HG03565 (cell line): Measurements from ENCODE around the gene GAL3ST2.
"Not testable (repeated sequence)": the region's sequence is repeated elsewhere in the genome, so short reads cannot be mapped to it uniquely, and the experiment has no call there.

Experiments used
- ATAC-seq: cut with Tn5 transposase; IDR thresholded peaks from one replicate; pipeline ENCODE4 v1.9.1; 2021; ENCODE audit warnings: mild to moderate bottlenecking, moderate library complexity; ENCODE audit not compliant: unreplicated experiment

Gene GAL3ST2

GRCh38 chr2:241817821-241818215 is 41.2 kb downstream of the GAL3ST2 start:
- ATAC-seq, result not testable (repeated sequence)

- ATAC-seq, result no peak
Observed at GRCh38 chr2:241818229-241818942, 41.8 kb downstream of the GAL3ST2 start.

DNA sequence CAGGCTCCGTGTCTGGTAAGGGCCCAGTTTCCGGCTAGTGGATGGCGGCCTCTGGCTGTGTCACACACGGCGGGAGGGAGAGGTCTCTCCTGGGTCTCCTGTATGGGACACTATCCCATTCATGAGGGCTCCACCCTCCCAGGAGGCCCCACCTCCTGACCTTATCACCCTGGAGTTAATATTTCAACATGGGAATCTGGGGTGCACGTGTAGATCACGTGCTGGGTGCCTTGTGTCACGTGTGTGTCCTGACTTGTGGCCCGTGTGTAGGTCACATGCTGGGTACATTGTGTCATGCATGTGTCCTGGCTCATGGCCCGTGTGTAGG is 42.3 kb downstream of the GAL3ST2 start:
- ATAC-seq, result no peak

GRCh38 chr2:241819947-241820624 is 43.5 kb downstream of the GAL3ST2 start:
- ATAC-seq, result not testable (repeated sequence)

DNA sequence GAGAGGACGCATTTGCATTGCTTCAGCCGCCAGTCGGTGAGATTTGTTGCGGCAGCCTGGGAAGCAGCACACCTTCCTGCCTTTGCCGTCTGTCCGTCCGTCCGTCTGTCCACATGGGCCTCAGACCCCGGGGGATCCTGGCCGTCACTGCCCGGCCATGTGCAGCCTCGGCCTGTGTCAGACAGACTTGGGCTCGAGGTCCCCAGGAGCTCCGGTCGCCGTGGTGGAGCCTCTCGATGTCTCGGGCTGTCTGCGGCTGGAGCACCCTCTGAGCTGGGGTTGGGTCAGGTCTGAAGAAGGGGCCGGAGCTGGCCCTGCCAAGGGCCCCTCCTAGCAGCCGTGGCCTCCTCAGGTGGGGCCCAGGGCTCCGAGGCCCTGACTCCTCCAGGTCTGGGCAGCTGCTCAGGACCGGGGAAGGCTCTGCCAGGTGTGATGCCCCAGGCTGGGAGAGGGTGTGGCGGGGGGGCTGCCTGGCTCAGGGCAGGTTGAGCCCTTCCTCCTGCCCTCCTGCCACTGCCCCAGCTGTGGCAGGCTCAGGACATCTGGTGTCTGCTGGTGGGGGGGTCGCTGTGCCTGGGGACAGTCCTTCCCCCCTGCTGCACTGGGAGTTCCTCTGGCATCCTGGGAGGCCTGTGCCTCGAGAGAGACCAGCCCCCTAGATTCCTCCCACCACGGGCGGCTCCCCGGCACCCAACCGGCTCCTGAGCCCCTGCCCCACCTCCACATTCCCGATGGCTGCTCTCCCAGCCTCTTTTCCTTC is 44.2 kb downstream of the GAL3ST2 start:
- no peak for ATAC-seq

DNA sequence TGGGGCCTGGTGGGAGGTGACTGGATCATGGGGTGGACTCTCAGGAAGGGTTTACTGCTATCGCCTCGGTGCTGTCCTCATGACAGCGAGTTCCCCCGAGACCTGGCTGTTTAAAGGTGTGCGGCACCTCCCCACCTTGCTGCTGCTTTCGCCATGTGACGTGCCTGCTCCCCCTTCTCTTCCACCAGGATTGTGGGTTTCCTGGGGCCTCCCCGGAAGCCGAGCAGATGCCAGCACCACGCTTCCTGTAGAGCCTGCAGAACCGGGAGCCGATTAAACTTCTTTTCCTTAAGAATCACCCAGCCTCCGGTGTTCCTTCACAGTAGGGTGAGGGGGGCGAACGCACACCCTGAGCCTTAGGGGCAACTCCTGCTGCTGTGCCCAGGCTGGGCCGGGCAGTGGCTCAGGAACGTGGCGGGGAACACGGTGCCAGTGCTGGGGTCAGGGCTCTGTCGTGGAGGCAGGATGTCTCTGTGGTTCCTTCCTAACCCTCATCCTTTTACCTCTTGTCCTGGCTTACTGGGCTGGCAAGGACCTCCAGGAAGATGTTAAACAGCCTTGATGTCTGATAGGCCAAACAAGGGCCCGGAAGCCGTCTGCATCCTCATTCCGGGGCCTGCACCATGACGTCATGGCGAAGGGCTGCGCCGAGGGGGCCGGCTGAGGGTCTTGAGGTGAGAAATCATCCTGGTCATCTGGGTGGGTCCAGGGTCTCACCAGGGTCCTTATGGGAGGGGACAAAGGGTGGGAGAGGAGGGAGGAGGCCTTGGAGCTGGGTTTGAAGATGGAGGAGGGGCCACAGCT is 45.0 kb downstream of the GAL3ST2 start:
- ATAC-seq, result no peak

DNA sequence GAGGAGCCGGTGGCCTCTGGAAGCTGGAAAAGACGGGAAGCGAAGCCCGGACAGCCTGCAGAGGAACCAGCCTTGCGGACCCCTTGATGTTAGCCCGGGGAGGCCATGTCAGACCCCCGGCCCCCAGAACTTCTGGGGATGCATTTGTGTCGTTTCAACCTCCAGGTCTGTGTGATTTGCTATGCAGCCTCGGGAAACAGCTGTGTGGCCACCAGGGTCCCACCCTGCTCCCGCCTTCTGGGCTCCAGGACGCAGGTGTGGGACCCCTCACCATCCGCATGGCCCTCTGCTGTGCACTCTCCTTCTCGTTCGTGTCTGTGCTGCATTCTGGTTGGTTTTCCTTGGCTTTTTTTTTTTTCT is 45.6 kb downstream of the GAL3ST2 start:
- no peak for ATAC-seq

GRCh38 chr2:241823531-241824437 is 47.2 kb downstream of the GAL3ST2 start:
- not testable (repeated sequence) for ATAC-seq

GRCh38 chr2:241827394-241827793 is 50.8 kb downstream of the GAL3ST2 start:
- ATAC-seq, result no peak

GRCh38 chr2:241833101-241833663 is 56.6 kb downstream of the GAL3ST2 start:
- no peak for ATAC-seq

GRCh38 chr2:241833756-241834526 is 57.3 kb downstream of the GAL3ST2 start:
- not testable (repeated sequence) for ATAC-seq

- ATAC-seq, result no peak
Observed at GRCh38 chr2:241834527-241835210, 58.0 kb downstream of the GAL3ST2 start.

GRCh38 chr2:241835611-241836010 is 59.0 kb downstream of the GAL3ST2 start:
- ATAC-seq, result no peak

DNA sequence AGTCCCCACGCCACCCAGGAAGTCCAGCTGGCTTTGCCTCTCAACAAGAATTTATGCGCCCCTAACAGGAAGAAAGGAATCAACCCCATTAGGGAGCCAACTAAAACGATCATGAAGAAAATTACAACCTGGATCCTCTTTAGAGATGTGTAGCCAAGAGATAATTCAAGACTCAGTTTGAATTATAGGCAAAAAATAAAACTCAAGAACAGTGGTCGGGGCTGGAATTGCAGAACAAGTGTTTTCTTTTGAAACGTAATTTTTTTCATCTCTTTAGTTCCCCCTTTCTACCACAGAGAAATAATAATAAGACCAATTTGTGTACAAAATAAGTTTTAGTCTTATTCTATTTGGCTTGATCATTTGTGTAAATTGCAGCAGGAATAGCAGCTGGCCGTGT is 59.7 kb downstream of the GAL3ST2 start:
- ATAC-seq, result no peak

- no peak for ATAC-seq
Observed at GRCh38 chr2:241837197-241837965, 60.8 kb downstream of the GAL3ST2 start.

GRCh38 chr2:241841181-241842066 is 64.8 kb downstream of the GAL3ST2 start:
- ATAC-seq, result no peak

DNA sequence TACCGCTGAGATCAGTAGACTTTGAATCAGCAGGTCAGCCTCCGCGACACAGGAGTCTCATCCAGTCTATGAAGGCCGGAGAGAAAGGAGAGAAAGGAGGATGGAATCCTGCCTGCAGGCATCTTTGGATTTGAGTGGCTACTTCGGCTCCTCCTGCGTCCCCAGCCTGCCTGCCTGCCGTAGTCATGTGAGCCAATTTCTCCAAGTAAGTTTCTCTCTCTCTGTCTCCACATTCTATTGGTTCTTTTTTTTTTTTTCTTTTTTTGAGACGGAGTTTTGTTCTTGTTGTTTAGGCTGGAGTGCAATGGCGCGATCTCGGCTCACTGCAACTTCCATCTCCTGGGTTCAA is 65.4 kb downstream of the GAL3ST2 start:
- no peak for ATAC-seq
